ENCODE data around the gene MAN1C1. TPM values are rescaled to one million over a fixed set of nuclear protein-coding genes. Genes with fewer than 3 reads are reported as not detected.

The MAN1C1 gene
- total RNA-seq, 1 experiment from 2014 or later, result 1.2 TPM

DNA sequence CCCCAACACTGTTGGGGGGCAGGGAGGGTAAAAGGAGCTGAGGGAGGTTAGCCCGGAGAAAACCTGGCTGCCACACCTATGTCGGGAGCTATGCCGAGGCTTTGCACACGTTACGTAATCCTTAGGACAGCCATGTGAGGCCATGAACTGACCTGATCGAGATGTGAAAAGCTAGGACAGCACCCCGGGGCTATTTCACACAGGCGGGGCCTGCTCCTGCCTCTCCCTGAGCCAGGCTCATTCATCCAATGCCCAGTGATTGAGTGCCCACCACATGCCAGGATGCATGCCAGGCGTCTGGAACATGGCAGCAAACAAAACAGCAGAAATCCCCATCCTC is 43.0 kb upstream of the MAN1C1 start:
- no peak overlapping the region for H3K27ac ChIP-seq (ENCODE audit: low read depth, low read length)
- intact Hi-C loops (cut with micrococcal nuclease), result no loop called here
- no peak overlapping the region for H3K9ac ChIP-seq (ENCODE audit: low read length)
- no peaks in the 10 kb centered on the region for H3K36me3 ChIP-seq (ENCODE audit: control insufficient read depth in 1 of 2, insufficient read depth in 2 of 2, low read length in 2 of 2)
- ChIA-PET CTCF (no interaction called here), POLR2A (no interaction called here), RAD21 (ENCODE audit: low non-redundant PET in 1 of 2, low total read pairs in 2 of 2, uncharacterized antibody in 2 of 2, unreplicated experiment in 2 of 2) (no interaction called here)
- no peak overlapping the region for H3K4me2 ChIP-seq (ENCODE audit: low read length)
- DNase-seq (ENCODE audit: low read depth, low spot score) (no peak), ATAC-seq (no peak)
- H3K79me2 ChIP-seq (ENCODE audit: insufficient read depth, low read length), result no peaks in the 10 kb centered on the region
- H3K9me2 ChIP-seq (ENCODE audit: insufficient read depth), result no peaks in the 10 kb centered on the region
- H3K4me3 ChIP-seq (replicated peaks in 1 of 2; ENCODE audit: low read depth in 1 of 2, low read length in 2 of 2), result no peak overlapping the region
- no TSS peak for BruUV-seq (replicated peaks)
- H3K27me3 ChIP-seq (ENCODE audit: insufficient read depth, low read length), result no peaks in the 10 kb centered on the region
- no peaks in the 10 kb centered on the region for H4K20me1 ChIP-seq (ENCODE audit: insufficient read depth)
- H2AFZ ChIP-seq (ENCODE audit: low read depth, low read length, poor library complexity, severe bottlenecking), result no peak overlapping the region
- TF ChIP-seq CEBPB (IDR thresholded peaks at IDR 0.05; ENCODE audit: low read depth) (no peak), POLR2A (IDR thresholded peaks at IDR 0.05; ENCODE audit: borderline replicate concordance, extremely low read depth, insufficient read depth, insufficient read length) (no peak), FOSL1 (IDR thresholded peaks at IDR 0.05; ENCODE audit: low read depth) (no peak), SIN3A (IDR thresholded peaks at IDR 0.05; ENCODE audit: low read depth) (no peak), SP1 (IDR thresholded peaks at IDR 0.05; ENCODE audit: low read depth) (no peak), JUND (IDR thresholded peaks at IDR 0.05) (no peak), SRF (IDR thresholded peaks at IDR 0.05; ENCODE audit: low read depth) (no peak), RAD21 (IDR thresholded peaks at IDR 0.05; ENCODE audit: low read depth) (no peak), ZNF274 (IDR thresholded peaks at IDR 0.05; ENCODE audit: low read depth, low read length) (no peak), ZBTB33 (IDR thresholded peaks at IDR 0.05; ENCODE audit: extremely low read depth, insufficient replicate concordance, low read length) (no peak), POLR2AphosphoS5 (IDR thresholded peaks at IDR 0.05; ENCODE audit: low read depth, low read length) (no peak), EZH2 (IDR thresholded peaks at IDR 0.05) (no peak), YY1 (IDR thresholded peaks at IDR 0.05; ENCODE audit: extremely low read depth, insufficient replicate concordance, low read depth, low read length) (no peak)
- TF ChIP-seq, protein P1, sequence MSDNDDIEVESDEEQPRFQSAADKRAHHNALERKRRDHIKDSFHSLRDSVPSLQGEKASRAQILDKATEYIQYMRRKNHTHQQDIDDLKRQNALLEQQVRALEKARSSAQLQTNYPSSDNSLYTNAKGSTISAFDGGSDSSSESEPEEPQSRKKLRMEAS (IDR thresholded peaks at IDR 0.05), result no peak
- TF ChIP-seq, protein P2, sequence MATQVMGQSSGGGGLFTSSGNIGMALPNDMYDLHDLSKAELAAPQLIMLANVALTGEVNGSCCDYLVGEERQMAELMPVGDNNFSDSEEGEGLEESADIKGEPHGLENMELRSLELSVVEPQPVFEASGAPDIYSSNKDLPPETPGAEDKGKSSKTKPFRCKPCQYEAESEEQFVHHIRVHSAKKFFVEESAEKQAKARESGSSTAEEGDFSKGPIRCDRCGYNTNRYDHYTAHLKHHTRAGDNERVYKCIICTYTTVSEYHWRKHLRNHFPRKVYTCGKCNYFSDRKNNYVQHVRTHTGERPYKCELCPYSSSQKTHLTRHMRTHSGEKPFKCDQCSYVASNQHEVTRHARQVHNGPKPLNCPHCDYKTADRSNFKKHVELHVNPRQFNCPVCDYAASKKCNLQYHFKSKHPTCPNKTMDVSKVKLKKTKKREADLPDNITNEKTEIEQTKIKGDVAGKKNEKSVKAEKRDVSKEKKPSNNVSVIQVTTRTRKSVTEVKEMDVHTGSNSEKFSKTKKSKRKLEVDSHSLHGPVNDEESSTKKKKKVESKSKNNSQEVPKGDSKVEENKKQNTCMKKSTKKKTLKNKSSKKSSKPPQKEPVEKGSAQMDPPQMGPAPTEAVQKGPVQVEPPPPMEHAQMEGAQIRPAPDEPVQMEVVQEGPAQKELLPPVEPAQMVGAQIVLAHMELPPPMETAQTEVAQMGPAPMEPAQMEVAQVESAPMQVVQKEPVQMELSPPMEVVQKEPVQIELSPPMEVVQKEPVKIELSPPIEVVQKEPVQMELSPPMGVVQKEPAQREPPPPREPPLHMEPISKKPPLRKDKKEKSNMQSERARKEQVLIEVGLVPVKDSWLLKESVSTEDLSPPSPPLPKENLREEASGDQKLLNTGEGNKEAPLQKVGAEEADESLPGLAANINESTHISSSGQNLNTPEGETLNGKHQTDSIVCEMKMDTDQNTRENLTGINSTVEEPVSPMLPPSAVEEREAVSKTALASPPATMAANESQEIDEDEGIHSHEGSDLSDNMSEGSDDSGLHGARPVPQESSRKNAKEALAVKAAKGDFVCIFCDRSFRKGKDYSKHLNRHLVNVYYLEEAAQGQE (IDR thresholded peaks at IDR 0.05; ENCODE audit: low read depth), result no peak
- no peaks in the 10 kb centered on the region for H3K9me3 ChIP-seq (ENCODE audit: control insufficient read depth in 1 of 2, insufficient read depth in 1 of 2, low read depth in 1 of 2, low read length in 2 of 2)
- H3K4me1 ChIP-seq (ENCODE audit: control insufficient read depth in 1 of 2, insufficient read depth in 2 of 2, low read length in 2 of 2), result peaks cover 17 to 40% of the 10 kb centered on the region in 2 experiments

All from HCT116 (cell line).